ENCODE measurements around the gene DTL.

DTL gene

DNA sequence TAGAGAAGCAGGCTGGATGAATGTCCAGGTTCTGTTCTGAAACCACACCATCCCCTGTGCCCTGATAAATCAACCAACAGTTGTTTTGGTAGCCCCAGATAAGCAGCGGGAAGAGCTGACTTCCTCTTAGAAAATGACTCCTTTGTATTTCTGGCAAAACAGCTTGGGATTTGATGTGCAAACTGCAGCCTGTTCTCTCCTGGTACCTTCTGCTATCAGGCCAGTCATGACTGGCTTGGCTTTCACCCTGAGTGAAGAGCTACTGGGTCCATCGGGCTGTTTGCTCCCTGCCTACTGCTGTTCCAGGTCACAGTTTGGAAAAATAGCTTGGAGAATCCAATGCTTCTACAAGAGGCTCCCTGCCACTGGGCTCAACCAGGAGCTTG is 116.8 kb downstream of the DTL start:
- Mint-ChIP-seq H3K27ac (no peak overlapping the region), H3K4me1 (ENCODE audit: low read depth) (no peaks in the 10 kb centered on the region), H3K4me3 (no peak overlapping the region), H3K36me3 (peaks cover 2% of the 10 kb centered on the region), H3K9me3 (ENCODE audit: low read depth) (no peaks in the 10 kb centered on the region), H3K27me3 (no peaks in the 10 kb centered on the region)

DNA sequence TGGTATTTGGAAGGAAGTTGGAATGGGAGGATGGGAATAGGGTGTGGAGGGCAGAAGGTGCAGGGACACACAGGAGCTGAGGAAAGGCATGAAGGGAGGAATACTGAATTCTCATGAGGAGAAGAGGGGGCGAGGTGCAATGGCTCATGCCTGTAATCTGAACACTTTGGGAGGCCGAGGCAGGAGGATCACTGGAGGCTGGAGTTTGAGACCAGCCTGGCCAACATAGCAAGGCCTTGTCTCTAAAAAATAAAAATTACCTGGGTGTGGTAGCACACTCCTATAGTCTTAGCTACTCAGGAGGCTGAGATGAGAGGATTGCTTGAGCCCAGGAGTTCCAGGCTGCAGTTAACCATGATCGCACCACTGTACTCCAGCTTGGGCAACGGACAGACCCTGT is 117.3 kb downstream of the DTL start:
- H3K4me1 Mint-ChIP-seq (ENCODE audit: low read depth), result no peaks in the 10 kb centered on the region
- no peaks in the 10 kb centered on the region for H3K9me3 Mint-ChIP-seq (ENCODE audit: low read depth)
- H3K27ac Mint-ChIP-seq, result no peak overlapping the region
- H3K27me3 Mint-ChIP-seq, result no peaks in the 10 kb centered on the region
- peaks cover 2% of the 10 kb centered on the region for H3K36me3 Mint-ChIP-seq
- H3K4me3 Mint-ChIP-seq, result no peak overlapping the region

- no peak overlapping the region for H3K27ac Mint-ChIP-seq
- H3K27me3 Mint-ChIP-seq, result no peaks in the 10 kb centered on the region
- no peak overlapping the region for H3K4me3 Mint-ChIP-seq
- H3K9me3 Mint-ChIP-seq (ENCODE audit: low read depth), result no peaks in the 10 kb centered on the region
- H3K36me3 Mint-ChIP-seq, result peaks cover 2% of the 10 kb centered on the region
- H3K4me1 Mint-ChIP-seq (ENCODE audit: low read depth), result peaks cover 2% of the 10 kb centered on the region
These were observed 118.1 kb downstream of the DTL start for GRCh38 chr1:212153635-212154034.
